ENCODE measurements around the gene HUNK.

DNA sequence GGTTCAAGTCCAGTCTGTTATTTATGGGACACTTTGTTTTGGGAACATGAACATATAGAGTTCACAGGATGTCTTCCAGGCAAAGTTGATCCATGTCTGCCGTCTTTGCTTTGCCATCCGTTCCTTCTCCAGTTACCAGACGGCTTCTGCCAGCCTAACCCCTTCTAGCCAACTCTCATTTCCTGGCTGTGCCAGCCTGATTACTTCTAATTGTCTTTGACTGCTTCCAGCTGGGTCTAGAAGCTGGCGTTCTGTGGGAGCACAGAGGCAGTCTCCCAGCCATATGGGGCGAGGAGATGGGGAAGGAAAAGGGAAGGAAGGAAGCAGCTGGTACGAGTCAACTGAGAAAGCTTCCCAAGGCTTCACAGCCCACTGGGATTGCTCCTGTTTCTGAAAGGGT, 3.1 kb upstream of the HUNK start:
- no peak for TF ChIP-seq POLR2AphosphoS5 (IDR thresholded peaks at IDR 0.05; ENCODE audit: low read depth, low read length)
- TF ChIP-seq, protein P1, sequence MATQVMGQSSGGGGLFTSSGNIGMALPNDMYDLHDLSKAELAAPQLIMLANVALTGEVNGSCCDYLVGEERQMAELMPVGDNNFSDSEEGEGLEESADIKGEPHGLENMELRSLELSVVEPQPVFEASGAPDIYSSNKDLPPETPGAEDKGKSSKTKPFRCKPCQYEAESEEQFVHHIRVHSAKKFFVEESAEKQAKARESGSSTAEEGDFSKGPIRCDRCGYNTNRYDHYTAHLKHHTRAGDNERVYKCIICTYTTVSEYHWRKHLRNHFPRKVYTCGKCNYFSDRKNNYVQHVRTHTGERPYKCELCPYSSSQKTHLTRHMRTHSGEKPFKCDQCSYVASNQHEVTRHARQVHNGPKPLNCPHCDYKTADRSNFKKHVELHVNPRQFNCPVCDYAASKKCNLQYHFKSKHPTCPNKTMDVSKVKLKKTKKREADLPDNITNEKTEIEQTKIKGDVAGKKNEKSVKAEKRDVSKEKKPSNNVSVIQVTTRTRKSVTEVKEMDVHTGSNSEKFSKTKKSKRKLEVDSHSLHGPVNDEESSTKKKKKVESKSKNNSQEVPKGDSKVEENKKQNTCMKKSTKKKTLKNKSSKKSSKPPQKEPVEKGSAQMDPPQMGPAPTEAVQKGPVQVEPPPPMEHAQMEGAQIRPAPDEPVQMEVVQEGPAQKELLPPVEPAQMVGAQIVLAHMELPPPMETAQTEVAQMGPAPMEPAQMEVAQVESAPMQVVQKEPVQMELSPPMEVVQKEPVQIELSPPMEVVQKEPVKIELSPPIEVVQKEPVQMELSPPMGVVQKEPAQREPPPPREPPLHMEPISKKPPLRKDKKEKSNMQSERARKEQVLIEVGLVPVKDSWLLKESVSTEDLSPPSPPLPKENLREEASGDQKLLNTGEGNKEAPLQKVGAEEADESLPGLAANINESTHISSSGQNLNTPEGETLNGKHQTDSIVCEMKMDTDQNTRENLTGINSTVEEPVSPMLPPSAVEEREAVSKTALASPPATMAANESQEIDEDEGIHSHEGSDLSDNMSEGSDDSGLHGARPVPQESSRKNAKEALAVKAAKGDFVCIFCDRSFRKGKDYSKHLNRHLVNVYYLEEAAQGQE (IDR thresholded peaks at IDR 0.05; ENCODE audit: insufficient read depth in 1 of 2, low read depth in 2 of 2, low read length in 2 of 2), result no peak
- TF ChIP-seq SIN3A (IDR thresholded peaks at IDR 0.05; ENCODE audit: borderline replicate concordance, insufficient read depth, low read length), result no peak
- no peak for TF ChIP-seq FOXP2 (optimal IDR thresholded peaks at IDR 0.05; ENCODE audit: borderline replicate concordance, extremely low read depth, extremely low read length, insufficient read depth)
- TF ChIP-seq TAF1 (IDR thresholded peaks at IDR 0.05; ENCODE audit: borderline replicate concordance, insufficient read depth, low read length), result no peak
